Epidermal melanocyte (primary cell): ENCODE data around the gene NDFIP2.

Experiments
- DNase-seq: peaks from one replicate; pipeline ENCODE4 v3.0.0; 2011; ENCODE audit warnings: low spot score; ENCODE audit not compliant: insufficient read length

Gene NDFIP2, protein sequence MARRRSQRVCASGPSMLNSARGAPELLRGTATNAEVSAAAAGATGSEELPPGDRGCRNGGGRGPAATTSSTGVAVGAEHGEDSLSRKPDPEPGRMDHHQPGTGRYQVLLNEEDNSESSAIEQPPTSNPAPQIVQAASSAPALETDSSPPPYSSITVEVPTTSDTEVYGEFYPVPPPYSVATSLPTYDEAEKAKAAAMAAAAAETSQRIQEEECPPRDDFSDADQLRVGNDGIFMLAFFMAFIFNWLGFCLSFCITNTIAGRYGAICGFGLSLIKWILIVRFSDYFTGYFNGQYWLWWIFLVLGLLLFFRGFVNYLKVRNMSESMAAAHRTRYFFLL

GRCh38 chr13:79480954-79481684, at the start of gene NDFIP2:
NDFIP2 (plus strand) TSS chr13:79481155; CDS start chr13:79481204, 49 bp downstream.
- DNase-seq: peak; percentile 34

DNA sequence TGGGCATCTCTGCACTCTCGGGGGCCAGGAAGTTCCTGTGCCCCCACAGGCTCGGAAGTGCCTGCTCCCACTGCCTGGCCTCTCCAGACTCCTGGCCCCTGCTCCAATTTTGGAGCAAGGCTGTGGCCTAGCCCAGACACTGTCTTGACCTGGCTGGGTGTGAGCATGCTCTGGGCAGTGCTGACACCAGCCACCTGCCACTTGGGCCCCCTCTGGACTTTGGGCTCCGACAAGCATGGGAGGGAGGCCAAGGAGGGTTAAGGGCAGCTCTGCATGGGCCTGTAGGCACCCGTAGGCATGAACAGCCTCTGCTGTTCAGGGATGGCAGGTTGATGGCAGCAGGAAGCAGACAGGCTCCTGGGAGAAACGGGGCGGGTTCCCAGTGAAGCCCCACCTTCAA, 48.9 kb upstream of the NDFIP2 start:
- DNase-seq: no peak

- no peak for DNase-seq
These were observed 48.0 kb upstream of the NDFIP2 start for GRCh38 chr13:79432992-79433391.

DNA sequence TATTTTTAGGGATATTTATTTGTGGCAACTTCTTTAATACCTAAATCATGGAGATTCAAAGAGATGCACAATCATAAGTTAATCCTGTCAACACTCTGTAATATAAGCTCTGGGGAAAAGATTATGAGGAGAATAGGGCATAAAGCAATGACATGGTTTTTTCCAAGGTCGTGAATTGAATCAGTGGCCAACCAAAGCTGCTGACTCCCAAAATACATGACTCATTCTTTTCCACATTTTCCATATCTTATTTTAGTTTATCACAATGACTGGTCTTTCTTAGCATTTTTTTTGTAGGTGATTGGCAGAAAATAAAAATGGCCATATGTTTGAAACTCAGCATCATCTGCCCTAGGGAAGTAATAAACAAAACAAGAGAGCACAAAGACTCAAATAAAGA, 46.4 kb upstream of the NDFIP2 start:
- DNase-seq: no peak

GRCh38 chr13:79435561-79435990, 45.4 kb upstream of the NDFIP2 start:
- no peak for DNase-seq

GRCh38 chr13:79439275-79439674, 41.7 kb upstream of the NDFIP2 start:
- DNase-seq: no peak

DNA sequence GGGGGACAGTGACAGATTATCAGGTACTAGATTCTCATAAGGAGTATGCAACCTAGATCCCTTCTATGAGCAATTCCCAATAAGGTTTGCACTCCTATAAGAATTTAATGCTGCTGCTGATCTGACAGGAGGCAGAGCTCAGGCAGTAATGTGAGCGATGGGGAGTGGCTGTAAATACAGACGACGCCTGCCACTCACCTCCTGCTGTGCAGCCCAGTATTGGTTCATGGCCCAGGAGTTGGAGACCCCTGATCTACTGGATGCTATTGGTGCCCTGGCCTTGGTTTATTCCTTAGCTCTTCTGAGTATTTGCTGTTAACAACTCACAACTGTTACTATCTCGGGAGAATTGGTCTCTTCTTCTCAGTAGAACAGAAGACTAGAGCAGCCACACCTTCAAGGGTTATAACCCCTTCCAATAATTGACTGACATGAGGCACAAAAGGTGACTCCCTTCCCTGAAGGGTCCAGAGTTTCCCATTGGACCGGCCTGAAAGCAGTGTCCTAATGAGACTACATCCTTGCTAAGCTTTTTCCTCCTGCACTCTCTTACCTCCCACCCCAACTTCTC, 39.9 kb upstream of the NDFIP2 start:
- no peak for DNase-seq

DNA sequence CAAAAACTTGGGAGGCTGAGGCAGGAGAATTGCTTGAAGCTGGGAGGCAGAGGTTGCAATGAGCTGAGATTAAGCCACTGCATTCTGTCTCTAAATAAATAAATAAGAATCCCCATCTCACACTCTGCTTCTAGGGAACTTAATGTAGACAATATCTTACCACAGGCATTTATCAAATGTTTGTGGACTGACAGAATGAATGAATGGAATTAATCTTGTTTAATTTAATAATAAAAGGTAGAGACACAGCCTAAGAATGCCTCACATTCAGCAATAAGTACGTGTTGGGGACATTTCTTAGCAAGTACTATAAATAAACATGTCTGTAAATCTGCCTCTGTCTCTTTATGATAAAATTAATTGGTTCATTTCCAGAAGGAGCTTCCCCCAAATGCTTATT, 38.7 kb upstream of the NDFIP2 start:
- DNase-seq: no peak

DNA sequence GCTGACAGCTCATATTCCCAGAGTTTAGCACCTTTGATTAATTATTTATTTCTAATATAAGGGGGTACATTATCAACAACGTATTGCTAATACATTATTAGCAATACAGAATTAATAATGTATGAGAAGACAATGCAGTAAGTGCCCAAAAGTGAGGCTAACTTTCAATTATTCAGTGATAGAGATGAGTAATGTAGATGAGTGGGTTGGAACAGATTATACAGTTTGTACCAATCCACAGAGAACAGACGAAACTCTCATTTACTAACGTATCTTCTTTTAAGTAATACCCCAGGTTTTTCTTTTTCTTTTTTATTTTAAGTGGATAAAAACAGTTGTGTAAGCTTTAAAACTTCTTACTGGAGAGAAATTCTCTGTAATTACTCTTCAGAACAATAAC, 38.2 kb upstream of the NDFIP2 start:
- DNase-seq: no peak

- DNase-seq: no peak
These were observed 34.8 kb upstream of the NDFIP2 start for GRCh38 chr13:79445968-79446645.

GRCh38 chr13:79447141-79447540, 33.8 kb upstream of the NDFIP2 start:
- DNase-seq: no peak

- no peak for DNase-seq
These were observed 33.2 kb upstream of the NDFIP2 start for GRCh38 chr13:79447741-79448140.

DNA sequence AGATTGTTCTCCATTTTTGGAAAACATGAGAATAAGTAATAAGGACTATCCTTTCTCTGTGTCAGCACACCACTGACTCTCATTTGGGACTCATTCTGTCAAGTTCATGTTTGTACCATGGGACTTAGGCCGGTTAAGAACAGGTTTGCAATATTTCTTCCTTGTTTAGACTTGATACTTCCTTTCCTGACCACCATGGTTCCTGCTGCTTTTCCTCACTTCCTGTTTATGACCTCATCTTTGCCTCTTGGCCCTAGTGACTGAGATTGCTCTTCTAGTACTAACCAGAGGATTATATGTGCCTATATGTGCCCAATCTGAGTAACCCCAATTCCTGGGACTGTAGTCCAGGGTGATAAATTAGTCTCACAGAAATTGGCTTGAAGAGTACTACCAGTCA, 32.5 kb upstream of the NDFIP2 start:
- DNase-seq: no peak

DNA sequence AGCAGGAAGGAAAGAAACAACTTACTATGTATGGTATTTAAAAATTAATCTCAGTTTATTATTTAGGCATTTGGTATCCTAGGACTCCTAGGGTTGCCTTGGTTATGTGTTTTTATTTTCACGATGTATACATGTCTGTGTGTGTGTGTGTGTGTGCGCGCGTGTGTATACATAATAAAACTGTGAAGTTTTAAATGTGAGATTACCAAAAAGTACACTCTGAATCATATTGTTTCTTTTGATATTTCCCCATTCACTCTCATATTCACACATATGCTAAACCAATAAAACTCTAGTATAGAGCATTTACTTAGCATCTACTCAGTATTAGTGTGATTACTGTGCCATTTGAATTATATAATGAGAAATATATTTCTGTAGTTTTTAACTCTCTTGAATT, 30.8 kb upstream of the NDFIP2 start:
- DNase-seq: no peak

DNA sequence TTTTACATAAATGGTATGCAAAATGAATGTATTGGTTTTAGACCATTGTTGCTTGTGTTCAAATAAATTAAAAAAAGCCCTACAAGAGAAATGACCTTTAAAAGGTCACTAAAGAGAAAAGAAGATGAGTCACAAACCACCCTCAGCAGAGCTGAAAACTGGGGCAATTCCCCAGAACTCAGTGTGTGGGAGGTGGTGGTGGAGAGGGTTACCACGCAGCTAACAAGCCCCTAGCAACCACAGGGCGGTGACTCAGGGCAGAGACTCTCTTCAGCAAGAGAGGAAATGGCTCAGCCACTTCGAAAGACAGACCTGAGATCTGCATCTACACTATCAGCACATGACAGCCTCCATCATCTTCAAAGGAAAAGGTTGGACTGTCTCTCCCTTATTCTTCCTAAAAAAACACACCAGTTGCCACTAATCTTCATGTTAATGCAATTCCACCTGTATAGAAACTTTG, 29.4 kb upstream of the NDFIP2 start:
- DNase-seq: peak; percentile 25

- no peak for DNase-seq
These were observed 28.6 kb upstream of the NDFIP2 start for GRCh38 chr13:79452239-79452913.

DNA sequence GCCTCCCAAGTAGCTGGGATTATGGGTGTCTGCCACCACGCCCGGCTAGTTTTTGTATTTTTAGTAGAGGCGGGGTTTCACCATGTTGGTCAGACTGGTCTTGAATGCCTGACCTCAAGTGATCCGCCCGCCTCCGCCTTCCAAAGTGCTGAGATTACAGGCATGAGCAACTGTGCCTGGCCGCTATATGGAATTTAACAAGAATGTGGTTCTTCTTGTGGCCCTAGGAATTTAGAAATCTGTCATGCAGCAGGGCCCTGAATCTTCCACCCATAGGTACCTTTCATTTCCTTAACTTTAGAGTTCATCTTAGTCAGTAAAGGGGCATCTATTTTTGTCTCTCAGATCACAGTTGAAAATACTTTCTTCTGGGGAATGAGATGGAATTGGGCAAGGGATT, 25.6 kb upstream of the NDFIP2 start:
- DNase-seq: no peak

DNA sequence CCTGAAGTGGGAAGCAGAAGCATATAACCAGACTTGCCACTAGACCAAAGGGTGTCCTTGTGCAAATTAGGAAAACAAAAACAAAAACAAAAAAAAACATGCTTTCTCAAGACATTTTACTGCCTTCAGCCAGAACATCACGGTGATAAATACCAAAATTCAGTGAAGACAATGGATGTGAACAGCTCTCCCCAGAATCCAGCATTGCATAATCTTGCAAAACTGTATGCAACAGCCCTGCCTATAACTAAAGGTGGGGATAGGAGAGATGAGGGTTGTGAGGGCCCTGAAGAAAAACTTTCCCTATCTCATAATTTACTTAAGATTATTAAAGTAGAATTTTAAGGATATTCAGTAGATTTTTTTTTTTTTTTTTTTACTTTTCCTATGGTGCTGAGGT, 24.9 kb upstream of the NDFIP2 start:
- no peak for DNase-seq

DNA sequence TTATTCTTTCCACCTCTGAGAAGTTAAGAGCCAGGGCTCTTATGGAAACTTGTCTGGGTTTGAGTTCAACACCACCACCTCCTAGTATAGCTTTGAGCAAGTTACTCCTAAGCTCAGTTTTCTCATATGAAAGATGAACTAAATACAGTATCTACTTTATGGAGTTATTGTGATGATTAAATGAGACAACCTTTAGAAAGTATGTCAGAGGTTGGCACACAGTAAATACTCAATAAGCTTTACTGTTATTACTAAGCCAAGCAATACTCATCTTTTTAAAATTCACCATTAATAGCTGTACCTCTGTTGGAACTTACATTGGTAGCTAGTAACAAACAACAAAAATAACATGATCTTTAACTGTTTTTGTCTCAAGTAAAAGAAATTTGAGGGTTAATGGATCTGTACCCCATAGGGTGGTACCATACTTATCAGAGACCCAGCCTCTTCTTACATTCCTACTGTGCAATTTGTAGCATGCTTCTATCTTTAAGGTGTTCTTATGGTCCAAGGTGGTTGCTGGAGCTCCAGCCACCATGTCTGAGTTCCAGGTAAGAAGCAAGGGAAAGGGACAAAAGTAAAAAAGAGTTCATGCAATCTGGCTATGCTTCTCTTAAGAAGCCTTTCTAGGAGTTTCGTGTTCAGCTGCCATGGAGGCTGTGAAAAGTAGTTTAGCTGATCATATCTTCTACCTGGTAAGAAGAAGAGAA, 24.1 kb upstream of the NDFIP2 start:
- no peak for DNase-seq

DNA sequence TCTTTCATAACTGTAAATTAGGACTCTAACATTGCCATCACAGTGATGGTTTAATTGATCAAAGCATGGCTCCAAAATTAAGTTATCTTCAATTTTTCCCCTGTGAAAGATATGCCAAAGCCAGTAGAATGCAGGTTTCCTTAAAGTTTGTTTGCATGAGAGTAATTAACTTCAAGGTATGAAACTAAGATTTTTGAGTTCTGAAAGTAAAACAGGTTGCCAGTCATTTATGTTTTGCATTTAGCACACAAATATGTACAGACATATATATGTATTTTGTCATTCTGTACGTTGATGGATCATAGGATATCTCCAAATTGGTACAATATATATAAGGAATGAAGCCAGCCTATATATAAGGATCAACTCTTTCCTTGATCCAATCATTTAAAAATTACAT, 23.6 kb upstream of the NDFIP2 start:
- no peak for DNase-seq

- DNase-seq: no peak
These were observed 23.0 kb upstream of the NDFIP2 start for GRCh38 chr13:79457948-79458347.
